HEK293 (cell line): ENCODE measurements around the gene SPEM2.

ENCODE experiments used
- GLIS2 ChIP-seq: fragments of 450-650 bp; formaldehyde crosslinking; IDR thresholded peaks from 2 replicates; pipeline ENCODE4 v1.5.1; 2016; ENCODE audit warnings: missing biosample characterization, missing genetic modification characterization
- SETDB1 ChIP-seq: IDR thresholded peaks from one replicate; pipeline ENCODE4 v1.6.1; 2017; ENCODE audit warnings: mild to moderate bottlenecking, low read length, moderate library complexity, mixed read lengths; ENCODE audit not compliant: insufficient read length
- TCF7L2 ChIP-seq: IDR thresholded peaks from 2 replicates; pipeline ENCODE4 v1.6.1; 2011; ENCODE audit warnings: low read depth, mild to moderate bottlenecking, inconsistent platforms, low read length, moderate library complexity, borderline replicate concordance
- ZBTB21 ChIP-seq: fragments of 450-650 bp; formaldehyde crosslinking; IDR thresholded peaks from 2 replicates; pipeline ENCODE4 v1.5.1; 2017; ENCODE audit warnings: missing biosample characterization, missing genetic modification characterization
- ZBTB48 ChIP-seq: fragments of 450-650 bp; formaldehyde crosslinking; IDR thresholded peaks from 2 replicates; pipeline ENCODE4 v1.5.1; 2016; ENCODE audit warnings: missing biosample characterization, missing genetic modification characterization
- ZIC2 ChIP-seq: fragments of 450-650 bp; formaldehyde crosslinking; IDR thresholded peaks from 2 replicates; pipeline ENCODE4 v1.5.1; 2016; ENCODE audit warnings: missing biosample characterization, missing genetic modification characterization
- ZNF10 ChIP-seq: fragments of 450-650 bp; formaldehyde crosslinking; IDR thresholded peaks from 2 replicates; pipeline ENCODE4 v1.5.1; 2017; ENCODE audit warnings: missing biosample characterization, missing genetic modification characterization
- ZNF132 ChIP-seq: fragments of 450-650 bp; formaldehyde crosslinking; IDR thresholded peaks from 2 replicates; pipeline ENCODE4 v1.5.1; 2017; ENCODE audit warnings: missing biosample characterization, missing genetic modification characterization, borderline replicate concordance
- ZNF157 ChIP-seq: fragments of 450-650 bp; formaldehyde crosslinking; IDR thresholded peaks from 2 replicates; pipeline ENCODE4 v1.5.1; 2016; ENCODE audit warnings: missing biosample characterization, missing genetic modification characterization
- ZNF18 ChIP-seq: fragments of 450-650 bp; formaldehyde crosslinking; IDR thresholded peaks from 2 replicates; pipeline ENCODE4 v1.5.1; 2016; ENCODE audit warnings: missing biosample characterization, missing genetic modification characterization
- ZNF184 ChIP-seq: fragments of 450-650 bp; IDR thresholded peaks from 2 replicates; pipeline ENCODE4 v1.5.1; 2018; ENCODE audit warnings: missing biosample characterization, mild to moderate bottlenecking, missing genetic modification characterization
- ZNF19 ChIP-seq: fragments of 450-650 bp; formaldehyde crosslinking; IDR thresholded peaks from 2 replicates; pipeline ENCODE4; 2016; ENCODE audit warnings: missing biosample characterization, missing genetic modification characterization, low read depth
- ZNF214 ChIP-seq: fragments of 450-650 bp; formaldehyde crosslinking; IDR thresholded peaks from 2 replicates; pipeline ENCODE4 v1.5.1; 2017; ENCODE audit warnings: missing biosample characterization, mild to moderate bottlenecking, missing genetic modification characterization, borderline replicate concordance
- ZNF221 ChIP-seq: fragments of 450-650 bp; formaldehyde crosslinking; IDR thresholded peaks from 2 replicates; pipeline ENCODE4 v1.5.1; 2017; ENCODE audit warnings: missing biosample characterization, missing genetic modification characterization, borderline replicate concordance
- ZNF223 ChIP-seq: fragments of 450-650 bp; formaldehyde crosslinking; IDR thresholded peaks from 2 replicates; pipeline ENCODE4 v1.5.1; 2016; ENCODE audit warnings: missing biosample characterization, missing genetic modification characterization
- ZNF239 ChIP-seq: fragments of 450-650 bp; formaldehyde crosslinking; IDR thresholded peaks from 2 replicates; pipeline ENCODE4 v1.5.1; 2016; ENCODE audit warnings: missing biosample characterization, missing genetic modification characterization
- ZNF280C ChIP-seq: fragments of 450-650 bp; formaldehyde crosslinking; IDR thresholded peaks from 2 replicates; pipeline ENCODE4 v1.5.1; 2016; ENCODE audit warnings: missing biosample characterization, missing genetic modification characterization
- ZNF335 ChIP-seq: fragments of 450-650 bp; formaldehyde crosslinking; conservative IDR thresholded peaks from 2 replicates; pipeline ENCODE4 v1.5.1; 2016; ENCODE audit warnings: missing biosample characterization, missing genetic modification characterization
- ZNF350 ChIP-seq: fragments of 450-650 bp; formaldehyde crosslinking; IDR thresholded peaks from 2 replicates; pipeline ENCODE4 v1.5.0; 2017; ENCODE audit warnings: missing biosample characterization, mild to moderate bottlenecking, missing genetic modification characterization
- ZNF362 ChIP-seq: fragments of 450-650 bp; formaldehyde crosslinking; IDR thresholded peaks from 2 replicates; pipeline ENCODE4 v1.5.1; 2016; ENCODE audit warnings: missing biosample characterization, missing genetic modification characterization
- ZNF394 ChIP-seq: fragments of 450-650 bp; formaldehyde crosslinking; IDR thresholded peaks from 2 replicates; pipeline ENCODE4 v1.5.1; 2016; ENCODE audit warnings: missing biosample characterization, missing genetic modification characterization, mild to moderate bottlenecking, moderate library complexity, borderline replicate concordance
- ZNF404 ChIP-seq: fragments of 450-650 bp; formaldehyde crosslinking; IDR thresholded peaks from 2 replicates; pipeline ENCODE4 v1.5.1; 2017; ENCODE audit warnings: missing biosample characterization, missing genetic modification characterization
- ZNF426 ChIP-seq: fragments of 450-650 bp; formaldehyde crosslinking; IDR thresholded peaks from 2 replicates; pipeline ENCODE4 v1.5.1; 2017; ENCODE audit warnings: missing biosample characterization, missing genetic modification characterization, mild to moderate bottlenecking, inconsistent platforms, moderate library complexity
- ZNF473 ChIP-seq: fragments of 450-650 bp; formaldehyde crosslinking; IDR thresholded peaks from 2 replicates; pipeline ENCODE4 v1.5.1; 2017; ENCODE audit warnings: missing biosample characterization, missing genetic modification characterization
- ZNF488 ChIP-seq: fragments of 450-650 bp; formaldehyde crosslinking; IDR thresholded peaks from 2 replicates; pipeline ENCODE4 v1.5.1; 2016; ENCODE audit warnings: missing biosample characterization, missing genetic modification characterization
- ZNF513 ChIP-seq: fragments of 450-650 bp; IDR thresholded peaks from 2 replicates; pipeline ENCODE4 v1.5.1; 2018; ENCODE audit warnings: missing biosample characterization, missing genetic modification characterization
- ZNF585B ChIP-seq: fragments of 450-650 bp; formaldehyde crosslinking; IDR thresholded peaks from 2 replicates; pipeline ENCODE4 v1.5.1; 2016; ENCODE audit warnings: missing biosample characterization, missing genetic modification characterization
- ZNF677 ChIP-seq: fragments of 450-650 bp; IDR thresholded peaks from 2 replicates; pipeline ENCODE4 v1.5.0; 2018; ENCODE audit warnings: missing biosample characterization, mild to moderate bottlenecking, missing genetic modification characterization, moderate library complexity
- ZNF777 ChIP-seq: fragments of 450-650 bp; formaldehyde crosslinking; IDR thresholded peaks from 2 replicates; pipeline ENCODE4 v1.5.1; 2017; ENCODE audit warnings: missing biosample characterization, missing genetic modification characterization, borderline replicate concordance
- ZSCAN23 ChIP-seq: fragments of 450-650 bp; formaldehyde crosslinking; IDR thresholded peaks from 2 replicates; pipeline ENCODE4 v1.5.1; 2016; ENCODE audit warnings: missing biosample characterization, missing genetic modification characterization

The SPEM2 gene

GRCh38 chr17:7435676-7436555 is 10.5 kb downstream of the SPEM2 start (continued):
- TF ChIP-seq ZNF18 (tag by site-specific recombination): no peak
- TF ChIP-seq ZNF280C (tag by site-specific recombination): no peak
- peak; percentile 49; the same call in 1 of the 2 replicates for TF ChIP-seq ZNF394 (tag by site-specific recombination)
- no peak for TF ChIP-seq ZNF214 (tag by site-specific recombination)
- no peak for TF ChIP-seq ZNF19
- no peak for TF ChIP-seq ZNF157 (tag by site-specific recombination)
- TF ChIP-seq ZNF513 (tag by site-specific recombination): no peak
- no peak for TF ChIP-seq ZNF677 (tag by site-specific recombination)
- TF ChIP-seq ZNF404 (tag by site-specific recombination): no peak
- no peak; the same call in 1 of the 2 replicates for TF ChIP-seq ZNF335 (tag by site-specific recombination)
- no peak for TF ChIP-seq ZNF132
- no peak for TF ChIP-seq ZNF488 (tag by site-specific recombination)
- TF ChIP-seq SETDB1: no peak
- TF ChIP-seq ZNF777 (tag by site-specific recombination): no peak
- TF ChIP-seq GLIS2: peak; percentile 78
- no peak for TF ChIP-seq ZNF223 (tag by site-specific recombination)
- TF ChIP-seq ZBTB48 (tag by site-specific recombination): no peak
- no peak for TF ChIP-seq ZBTB21 (tag by site-specific recombination)
- TF ChIP-seq ZNF221 (tag by site-specific recombination): no peak
- TF ChIP-seq ZNF239: no peak
- no peak for TF ChIP-seq ZNF350 (tag by site-specific recombination)
- TF ChIP-seq TCF7L2: no peak
- no peak for TF ChIP-seq ZIC2 (tag by site-specific recombination)
- no peak for TF ChIP-seq ZNF473
- TF ChIP-seq ZSCAN23 (tag by site-specific recombination): no peak
- no peak for TF ChIP-seq ZNF585B (tag by site-specific recombination)
- TF ChIP-seq ZNF362 (tag by site-specific recombination): no peak
- no peak for TF ChIP-seq ZNF426 (tag by site-specific recombination)
- TF ChIP-seq ZNF184: no peak
- TF ChIP-seq ZNF10: no peak
